H1 (cell line): ENCODE data around the gene CCNY. TPM values are rescaled to one million over a fixed set of nuclear protein-coding genes. Genes with fewer than 3 reads are reported as not detected.

Experiments used
- CTCF ChIA-PET: fragments of 300-600 bp; sonication (Branson Sonifier 250); formaldehyde crosslinking; loops from one replicate; lab custom pipeline; 2021; ENCODE audit not compliant: partially characterized antibody; lab: Charles Lee
- POLR2A ChIA-PET: fragments of 300-600 bp; sonication (Branson Sonifier 250); formaldehyde crosslinking; loops from one replicate; lab custom pipeline; 2021; ENCODE audit warnings: inconsistent platforms; ENCODE audit not compliant: partially characterized antibody; lab: Charles Lee
- DNase-seq, 2 experiments: peaks; one replicate each; pipeline versions ENCODE4 v3.0.0 to v3.0.0-alpha.2; 2010 to 2022; ENCODE audit warnings: low spot score in 2 of 2, low read depth in 1 of 2, mixed read lengths in 1 of 2
- FAIRE-seq: peaks from 2 replicates; lab custom pipeline; 2011; peaks lifted over from hg19 to GRCh38; lab: Jason Lieb, UNC
- H2AFZ ChIP-seq: 2 replicates; pipeline ENCODE4 v1.8.1; 2012; ENCODE audit warnings: low read length, inconsistent platforms
- H2AK5ac ChIP-seq: 2 replicates; pipeline ENCODE4 v1.6.1; 2013; ENCODE audit warnings: low read depth, low read length
- H2BK120ac ChIP-seq: replicated peaks from 2 replicates; pipeline ENCODE3; 2013; ENCODE audit warnings: low read depth, low read length, inconsistent platforms
- H2BK12ac ChIP-seq: 2 replicates; pipeline ENCODE4 v1.6.1; 2013; ENCODE audit warnings: low read depth, low read length
- H2BK15ac ChIP-seq: 2 replicates; pipeline ENCODE4 v1.6.1; 2013; ENCODE audit warnings: low read length
- H2BK20ac ChIP-seq: 2 replicates; pipeline ENCODE4 v1.6.1; 2013; ENCODE audit warnings: low read length
- H2BK5ac ChIP-seq: 2 replicates; pipeline ENCODE4 v1.6.1; 2013; ENCODE audit warnings: low read depth, low read length
- H3K14ac ChIP-seq: 2 replicates; pipeline ENCODE4 v1.6.1; 2013; ENCODE audit warnings: inconsistent platforms; ENCODE audit not compliant: insufficient read length
- H3K18ac ChIP-seq: 2 replicates; pipeline ENCODE4 v1.6.1; 2013; ENCODE audit warnings: low read length; ENCODE audit errors: extremely low read depth
- H3K23ac ChIP-seq: 2 replicates; pipeline ENCODE4 v1.6.1; 2013; ENCODE audit warnings: inconsistent platforms; ENCODE audit not compliant: insufficient read length
- H3K23me2 ChIP-seq: 2 replicates; pipeline ENCODE4 v1.6.1; 2013; ENCODE audit warnings: low read depth, low read length
- H3K27ac ChIP-seq: 2 replicates; pipeline ENCODE4 v1.6.1; 2011; ENCODE audit warnings: low read depth, low read length, inconsistent platforms
- H3K27me3 ChIP-seq, 4 experiments: replicated peaks in 1 of 4; 1 replicate in 1 of 4; 2 replicates in 3 of 4; pipeline versions ENCODE4 v1.6.1 to v1.8.1; 2011 to 2013; ENCODE audit warnings: low read length in 3 of 4, mild to moderate bottlenecking in 3 of 4, inconsistent platforms in 2 of 4, mixed read lengths in 2 of 4, moderate library complexity in 1 of 4; ENCODE audit not compliant: control insufficient read depth in 3 of 4, insufficient read depth in 3 of 4; ENCODE audit errors: extremely low read depth in 1 of 4
- H3K36me3 ChIP-seq, 4 experiments: 2 replicates each; pipeline versions ENCODE4 v1.6.1 to v1.8.1; 2011 to 2013; ENCODE audit warnings: mild to moderate bottlenecking in 4 of 4, low read length in 3 of 4, moderate library complexity in 2 of 4, control low read depth in 1 of 4, inconsistent platforms in 1 of 4; ENCODE audit not compliant: insufficient read depth in 4 of 4, control insufficient read depth in 2 of 4
- H3K4ac ChIP-seq: replicated peaks from 2 replicates; pipeline ENCODE3; 2013; ENCODE audit warnings: low read length, low read depth, mixed read lengths, inconsistent platforms; ENCODE audit not compliant: insufficient read length
- H3K4me1 ChIP-seq, 4 experiments: replicated peaks in 1 of 4; 1 replicate in 1 of 4; 2 replicates in 3 of 4; pipeline versions ENCODE4 v1.6.1 to v1.8.1; 2011 to 2013; ENCODE audit warnings: low read length in 3 of 4, inconsistent platforms in 2 of 4, mixed read lengths in 1 of 4; ENCODE audit not compliant: insufficient read depth in 4 of 4, control insufficient read depth in 3 of 4
- H3K4me2 ChIP-seq, 2 experiments: 2 replicates each; pipeline versions ENCODE4 v1.6.1 to v1.8.1; 2011 to 2013; ENCODE audit warnings: low read depth in 2 of 2, low read length in 2 of 2, control low read depth in 1 of 2, inconsistent platforms in 1 of 2, mild to moderate bottlenecking in 1 of 2; ENCODE audit not compliant: insufficient read depth in 1 of 2
- H3K4me3 ChIP-seq, 4 experiments: fragments of 200-600, 300-600 bp in 1 of 4; sonication (generic), shearing (Covaris generic), sonication (Bioruptor Twin) in 1 of 4; 2 replicates each; pipeline versions ENCODE4 v1.5.1 to v1.8.1; 2011 to 2016; ENCODE audit warnings: low read length in 4 of 4, low read depth in 3 of 4, control low read depth in 2 of 4, inconsistent platforms in 2 of 4, mild to moderate bottlenecking in 2 of 4, mixed read lengths in 1 of 4, moderate library complexity in 1 of 4; ENCODE audit not compliant: insufficient read depth in 2 of 4; ENCODE audit errors: extremely low read depth in 1 of 4
- H3K56ac ChIP-seq: replicated peaks from 2 replicates; pipeline ENCODE3; 2013; ENCODE audit warnings: low read depth, mild to moderate bottlenecking, mixed read lengths, low read length, inconsistent platforms; ENCODE audit not compliant: insufficient read length
- H3K79me1 ChIP-seq: 2 replicates; pipeline ENCODE4 v1.6.1; 2013; ENCODE audit warnings: low read depth, low read length, control low read depth
- H3K79me2 ChIP-seq, 2 experiments: 2 replicates each; pipeline versions ENCODE4 v1.6.1 to v1.8.1; 2012 to 2013; ENCODE audit warnings: low read length in 2 of 2, mild to moderate bottlenecking in 2 of 2, inconsistent platforms in 1 of 2; ENCODE audit not compliant: insufficient read depth in 2 of 2, control insufficient read depth in 1 of 2
- H3K9ac ChIP-seq, 4 experiments: replicated peaks in 1 of 4; 1 replicate in 1 of 4; 2 replicates in 3 of 4; pipeline versions ENCODE4 v1.6.1 to v1.8.1; 2011 to 2013; ENCODE audit warnings: low read depth in 3 of 4, low read length in 3 of 4, control low read depth in 2 of 4, mild to moderate bottlenecking in 2 of 4, moderate library complexity in 2 of 4, inconsistent platforms in 1 of 4; ENCODE audit errors: extremely low read depth in 1 of 4
- H3K9me3 ChIP-seq, 2 experiments: 2 replicates each; pipeline versions ENCODE4 v1.6.1 to v1.8.1; 2012 to 2013; ENCODE audit warnings: mild to moderate bottlenecking in 2 of 2, moderate library complexity in 2 of 2, control low read depth in 1 of 2, inconsistent platforms in 1 of 2, low read depth in 1 of 2, low read length in 1 of 2, mixed read lengths in 1 of 2; ENCODE audit not compliant: insufficient read depth in 2 of 2
- H4K20me1 ChIP-seq, 2 experiments: replicated peaks in 1 of 2; 2 replicates each; pipeline versions ENCODE3 to v1.8.1; 2011 to 2013; ENCODE audit warnings: inconsistent platforms in 2 of 2, low read length in 2 of 2, mild to moderate bottlenecking in 1 of 2; ENCODE audit not compliant: insufficient read depth in 2 of 2, control insufficient read depth in 1 of 2
- H4K5ac ChIP-seq: 2 replicates; pipeline ENCODE4 v1.6.1; 2013; ENCODE audit warnings: low read length, low read depth, mixed read lengths, inconsistent platforms; ENCODE audit not compliant: insufficient read length
- H4K8ac ChIP-seq: 2 replicates; pipeline ENCODE4 v1.8.0; 2013; ENCODE audit warnings: mild to moderate bottlenecking, moderate library complexity, low read length, inconsistent platforms; ENCODE audit not compliant: insufficient read depth; ENCODE audit errors: extremely low read depth
- H4K91ac ChIP-seq: replicated peaks from 2 replicates; pipeline ENCODE3; 2013; ENCODE audit warnings: low read length, mixed read lengths, inconsistent platforms; ENCODE audit not compliant: insufficient read length
- EGR1 ChIP-seq: IDR thresholded peaks from 2 replicates; pipeline ENCODE4 v1.6.1; 2011; ENCODE audit warnings: low read depth, low read length, borderline replicate concordance
- FOSL1 ChIP-seq: IDR thresholded peaks from 2 replicates; pipeline ENCODE4 v1.6.1; 2011; ENCODE audit warnings: mild to moderate bottlenecking, low read depth, low read length, moderate library complexity; ENCODE audit not compliant: insufficient read depth
- GTF2F1 ChIP-seq: IDR thresholded peaks from 2 replicates; pipeline ENCODE4 v1.6.1; 2012; ENCODE audit warnings: low read depth, low read length, improper control_type of control experiment, borderline replicate concordance
- PHF8 ChIP-seq: fragments of 200-600 bp; sonication (generic); conservative IDR thresholded peaks from 2 replicates; pipeline ENCODE4 v1.7.1; 2012; ENCODE audit warnings: low read depth, mild to moderate bottlenecking, inconsistent platforms, low read length, moderate library complexity
- RBBP5 ChIP-seq: IDR thresholded peaks from 2 replicates; pipeline ENCODE4 v1.7.1; 2012; ENCODE audit warnings: low read depth, mild to moderate bottlenecking, inconsistent platforms, low read length, moderate library complexity, borderline replicate concordance
- RXRA ChIP-seq: IDR thresholded peaks from 2 replicates; pipeline ENCODE4 v1.6.1; 2011; ENCODE audit warnings: low read depth, mild to moderate bottlenecking, low read length, moderate library complexity; ENCODE audit not compliant: insufficient read depth
- SIRT6 ChIP-seq: IDR thresholded peaks from one replicate; pipeline ENCODE4 v1.7.1; 2012; ENCODE audit warnings: low read length, inconsistent platforms
- SP2 ChIP-seq: IDR thresholded peaks from 2 replicates; pipeline ENCODE4 v1.6.1; 2012; ENCODE audit warnings: mild to moderate bottlenecking, low read length, inconsistent platforms
- TAF1 ChIP-seq: IDR thresholded peaks from 2 replicates; pipeline ENCODE4 v1.6.1; 2011; ENCODE audit warnings: mild to moderate bottlenecking, low read depth, low read length
- TBP ChIP-seq: IDR thresholded peaks from 2 replicates; pipeline ENCODE4 v1.6.1; 2011; ENCODE audit warnings: low read depth, low read length, improper control_type of control experiment
- TEAD4 ChIP-seq: IDR thresholded peaks from 2 replicates; pipeline ENCODE4 v1.6.1; 2012; ENCODE audit warnings: low read depth, low read length, inconsistent platforms, mixed read lengths
- USF2 ChIP-seq: IDR thresholded peaks from 2 replicates; pipeline ENCODE4 v1.6.1; 2011; ENCODE audit warnings: low read length, improper control_type of control experiment
- YY1 ChIP-seq: IDR thresholded peaks from 2 replicates; pipeline ENCODE4 v1.6.1; 2011; ENCODE audit warnings: low read depth, mild to moderate bottlenecking, low read length
- WGBS, 2 experiments: shearing (Covaris generic) in 1 of 2; methylation state at CpG; one replicate each; pipeline versions ENCODE4 v1.1.6 to v1.1.7; 2013 to 2015; ENCODE audit warnings: low lambda C conversion rate in 2 of 2, mixed read lengths in 2 of 2, inconsistent platforms in 1 of 2, low coverage in 1 of 2, missing lambda C conversion rate in 1 of 2; ENCODE audit not compliant: insufficient replicate concordance in 2 of 2, insufficient coverage in 1 of 2, insufficient read length in 1 of 2; ENCODE audit errors: extremely low coverage in 1 of 2, missing lambda C conversion rate in 1 of 2; 5-methylcytosine and 5-hydroxymethylcytosine counted together
- polyA plus RNA-seq, 7 experiments: library from polyadenylated mRNA; depleted of rRNA in 3 of 7; stranded (reverse) in 5 of 7; unstranded in 2 of 7; fragments of >200 nt in 5 of 7; fragments of 200-250 nt in 2 of 7; gene quantifications; 1 replicate in 5 of 7; 2 replicates in 1 of 7; 4 replicates in 1 of 7; pipeline versions ENCODE4 v1.2.1 to v1.2.3, GENCODE V29; 2011 to 2013; ENCODE audit warnings: missing spikeins in 2 of 7, mixed read lengths in 2 of 7
- total RNA-seq: library from RNA; stranded (reverse); fragmentation: NEBNext Ultra II Directional; extraction: Animal tissue kit (Norgen Biotek cat#: 25700); gene quantifications from 2 replicates; pipeline ENCODE4 v1.2.1, GENCODE V29; 2021

Gene CCNY
- total and polyA plus RNA-seq, 2 of the 8 experiments (the other 6 are each of a cell fraction or from before 2014, with no cell fraction given) = 25.3 to 68.2 TPM

GRCh38 chr10:35428521-35428920 is 92.2 kb downstream of the CCNY start:
- Histone ChIP-seq H2BK5ac (no peak overlapping the region), H3K79me1 (peaks cover 14% of the 10 kb centered on the region), H3K27me3 (no peaks in the 10 kb centered on the region), H2BK120ac (no peak overlapping the region), H3K79me2 (peaks cover 0 to 79% of the 10 kb centered on the region in 2 experiments; a peak in 2 of 4 replicates), H3K14ac (no peak overlapping the region), H3K23ac (no peak overlapping the region), H3K56ac (no peak overlapping the region), H3K4me1 (peaks cover 6 to 14% (median 12%) of the 10 kb centered on the region in 4 experiments; a peak in 6 of 7 replicates), H2AFZ (no peak overlapping the region), H3K27ac (no peak overlapping the region), H3K4me2 (no peak overlapping the region), H3K4ac (no peak overlapping the region), H2AK5ac (no peak overlapping the region), H3K9me3 (no peaks in the 10 kb centered on the region), H4K8ac (no peak overlapping the region), H3K9ac (no peak overlapping the region), H3K23me2 (peaks cover 1% of the 10 kb centered on the region; the same call in 1 of the 2 replicates), H4K5ac (no peak overlapping the region), H2BK15ac (no peak overlapping the region), H3K18ac (no peak overlapping the region), H3K36me3 (no peaks in the 10 kb centered on the region; a peak in 1 of 8 replicates), H3K4me3 (no peak overlapping the region), H4K91ac (no peak overlapping the region), H2BK12ac (no peak overlapping the region), H2BK20ac (no peak overlapping the region), H4K20me1 (peaks cover 2 to 7% of the 10 kb centered on the region in 2 experiments)
- FAIRE-seq (no peak), DNase-seq (peak in 1 of 2 experiments; percentile 37)
- CTCF ChIA-PET = interaction anchor here (1.5 kb wide), 1 partner anchor 13 kb away, joined by 3 read pairs; no protein-coding TSS in a partner anchor
- WGBS, 2 experiments = 92% methylated on average over 1 of the region's 1 CpG; no CpG with 5 or more reads in 1 of the 2 experiments
- POLR2A ChIA-PET = interaction anchor here (0.6 kb wide), 1 partner anchor 31 kb away, joined by 3 read pairs; no protein-coding TSS in a partner anchor
- TF ChIP-seq SIRT6 = no peak
- no peak for TF ChIP-seq TAF1
- no peak for TF ChIP-seq USF2
- TF ChIP-seq RXRA = no peak
- TF ChIP-seq YY1 = no peak
- no peak for TF ChIP-seq TBP
- no peak for TF ChIP-seq EGR1
- TF ChIP-seq GTF2F1 = no peak
- TF ChIP-seq SP2 = no peak
- TF ChIP-seq RBBP5 = no peak
- TF ChIP-seq TEAD4 = no peak
- TF ChIP-seq FOSL1 = no peak
- no peak for TF ChIP-seq PHF8
